GM12891 (cell line): ENCODE results near the gene FLAD1.
A peak's percentile ranks its signal among the peaks of the same experiment; 100 is the strongest.

Experiments used
- DNase-seq: peaks from one replicate; pipeline ENCODE4 v3.0.0; 2011; ENCODE audit warnings: low spot score; ENCODE audit not compliant: insufficient read length
- FAIRE-seq: peaks from 2 replicates; lab custom pipeline; 2011; peaks lifted over from hg19 to GRCh38; lab: Jason Lieb, UNC
- PAX5 ChIP-seq: IDR thresholded peaks from 2 replicates; pipeline ENCODE4 v1.6.1; 2011; ENCODE audit warnings: low read length, moderate library complexity, mild to moderate bottlenecking; ENCODE audit not compliant: insufficient read depth, severe bottlenecking
- POLR2A ChIP-seq: IDR thresholded peaks from 2 replicates; pipeline ENCODE4 v1.6.1; 2011; ENCODE audit warnings: low read depth, low read length, control low read depth
- POLR2AphosphoS5 ChIP-seq: IDR thresholded peaks from 2 replicates; pipeline ENCODE4 v1.6.1; 2011; ENCODE audit warnings: low read depth, low read length, control low read depth
- POU2F2 ChIP-seq: IDR thresholded peaks from 2 replicates; pipeline ENCODE4 v1.6.1; 2011; ENCODE audit warnings: low read depth, mild to moderate bottlenecking, control low read depth, low read length, moderate library complexity
- SPI1 ChIP-seq: IDR thresholded peaks from 2 replicates; pipeline ENCODE4 v1.6.1; 2011; ENCODE audit warnings: low read depth, low read length, control low read depth
- TAF1 ChIP-seq: IDR thresholded peaks from 2 replicates; pipeline ENCODE4 v1.6.1; 2011; ENCODE audit warnings: low read depth, low read length, control low read depth

FLAD1 gene

GRCh38 chr1:154958681-154959425, 24.3 kb upstream of the FLAD1 start:
- DNase-seq = no peak
- FAIRE-seq = no peak
- TF ChIP-seq POLR2AphosphoS5 = no peak
- TF ChIP-seq POLR2A = no peak
- TF ChIP-seq PAX5 = no peak
- no peak for TF ChIP-seq SPI1
- no peak for TF ChIP-seq POU2F2
- no peak for TF ChIP-seq TAF1

GRCh38 chr1:154959426-154959780, 23.7 kb upstream of the FLAD1 start:
- DNase-seq (no peak), FAIRE-seq (no peak)
- TF ChIP-seq PAX5 = no peak
- TF ChIP-seq SPI1 = no peak
- no peak for TF ChIP-seq POU2F2
- no peak for TF ChIP-seq POLR2A
- no peak for TF ChIP-seq TAF1
- no peak for TF ChIP-seq POLR2AphosphoS5

- FAIRE-seq (no peak), DNase-seq (no peak)
- no peak for TF ChIP-seq SPI1
- TF ChIP-seq POU2F2 = no peak
- TF ChIP-seq POLR2AphosphoS5 = no peak
Measured at GRCh38 chr1:154960446-154961136, 22.6 kb upstream of the FLAD1 start.

GRCh38 chr1:154961207-154962155, 21.7 kb upstream of the FLAD1 start, which contains the start of gene PYGO2:
Gene PYGO2 (minus strand): TSS chr1:154961782. CDS start chr1:154961576, 206 bp downstream.
- TF ChIP-seq POLR2A = peak; percentile 77
- no peak for TF ChIP-seq PAX5
- TF ChIP-seq SPI1 = no peak
- peak; percentile 74 for TF ChIP-seq POLR2AphosphoS5
- peak; percentile 72 for TF ChIP-seq TAF1
- TF ChIP-seq POU2F2 = no peak
- peak; percentile 92 for FAIRE-seq
- peak; percentile 91 for DNase-seq

- FAIRE-seq (no peak), DNase-seq (no peak)
- TF ChIP-seq POLR2A = 0 out of 2 replicates have a peak, but pooled peaks have one; percentile 4
- no peak for TF ChIP-seq POU2F2
- TF ChIP-seq POLR2AphosphoS5 = peak; percentile 35; the same call in 1 of the 2 replicates
Measured at GRCh38 chr1:154962156-154962749, 20.9 kb upstream of the FLAD1 start.

- FAIRE-seq (no peak), DNase-seq (no peak)
- no peak for TF ChIP-seq PAX5
- no peak for TF ChIP-seq POU2F2
- TF ChIP-seq TAF1 = no peak
- no peak for TF ChIP-seq SPI1
- no peak for TF ChIP-seq POLR2AphosphoS5
- no peak for TF ChIP-seq POLR2A
Measured at GRCh38 chr1:154962795-154963330, 20.3 kb upstream of the FLAD1 start.

GRCh38 chr1:154963643-154964042, 19.5 kb upstream of the FLAD1 start:
- no peak for TF ChIP-seq POU2F2
- TF ChIP-seq PAX5 = no peak
- no peak for TF ChIP-seq TAF1
- TF ChIP-seq POLR2AphosphoS5 = no peak
- TF ChIP-seq SPI1 = no peak
- TF ChIP-seq POLR2A = no peak
- FAIRE-seq (no peak), DNase-seq (no peak)

- FAIRE-seq = no peak
Measured at GRCh38 chr1:154964359-154964758, 18.8 kb upstream of the FLAD1 start.

GRCh38 chr1:154966111-154966510, 17.0 kb upstream of the FLAD1 start:
- FAIRE-seq (no peak), DNase-seq (no peak)
- TF ChIP-seq POU2F2 (no peak), PAX5 (no peak), SPI1 (no peak), POLR2A (no peak), TAF1 (no peak), POLR2AphosphoS5 (no peak)

More at GRCh38 chr1:154964359-154964758, 18.8 kb upstream of the FLAD1 start:
- no peak for TF ChIP-seq PAX5
- no peak for TF ChIP-seq TAF1
- no peak for TF ChIP-seq SPI1
- TF ChIP-seq POU2F2 = no peak
- no peak for TF ChIP-seq POLR2A
- TF ChIP-seq POLR2AphosphoS5 = no peak
- no peak for DNase-seq
